Forelimb muscle (tissue), 1 donor: ENCODE results near the gene NAV3. TPM values are rescaled to one million over a fixed set of nuclear protein-coding genes. Genes with fewer than 3 reads are reported as not detected.
"Not testable (repeated sequence)": the region's sequence is repeated elsewhere in the genome, so short reads cannot be mapped to it uniquely, and the experiment has no call there.

Experiments used
- DNase-seq: peaks from one replicate; pipeline ENCODE4 v3.0.0-alpha.2; 2013; ENCODE audit warnings: low read depth
- polyA plus RNA-seq: library from polyadenylated mRNA; unstranded; fragments of 120-200 nt; gene quantifications from one replicate; pipeline ENCODE4 v1.2.1, GENCODE V29; 2013; ENCODE audit not compliant: insufficient read length

Gene NAV3
- polyA plus RNA-seq, 1 donor = 14.0 TPM

DNA sequence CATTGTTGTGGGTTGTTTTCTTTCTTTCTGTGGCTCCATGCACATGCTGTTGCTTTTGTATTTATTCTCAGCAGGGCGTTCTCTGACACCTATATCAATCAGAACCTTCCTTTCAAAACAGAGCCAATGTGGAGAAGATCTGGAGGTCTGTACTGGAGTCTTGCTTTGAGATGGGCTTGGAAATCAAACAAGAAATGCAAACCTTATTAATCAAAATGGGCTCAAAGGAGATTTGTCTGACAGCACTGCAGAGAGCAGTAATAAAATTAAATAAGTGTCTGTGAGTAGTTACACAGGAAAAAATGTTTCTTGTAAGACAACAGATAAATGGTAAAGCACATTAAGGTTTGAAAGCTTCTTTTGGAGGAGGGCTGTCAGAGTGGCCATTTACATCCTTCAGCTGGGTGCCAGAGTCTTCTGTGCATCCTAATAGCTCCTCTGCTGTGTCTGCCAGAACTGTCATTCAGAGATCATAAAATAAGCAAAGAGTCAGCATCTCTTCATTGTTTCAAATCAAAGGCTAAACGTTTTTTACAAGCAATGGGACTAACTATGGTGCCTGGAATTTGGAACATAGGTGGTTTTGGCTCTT, 414.3 kb downstream of the NAV3 start:
- DNase-seq = no peak

DNA sequence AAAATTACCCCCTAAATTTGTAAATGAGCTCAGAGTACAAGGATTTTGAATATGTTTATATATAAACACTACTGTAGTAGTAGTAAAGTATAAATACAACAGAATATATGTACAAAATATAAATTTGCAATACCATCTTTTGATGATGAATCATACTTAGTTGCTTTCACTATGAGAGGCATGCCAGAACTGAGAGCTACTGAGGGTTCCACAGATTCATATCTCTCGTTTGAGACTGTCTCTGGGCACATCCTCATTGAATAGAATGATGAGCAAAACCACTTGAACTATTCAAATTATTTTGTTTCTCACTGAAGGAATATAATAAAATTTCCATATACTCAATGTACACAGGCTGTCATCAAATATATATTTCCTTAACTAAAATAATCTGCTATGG, 417.6 kb downstream of the NAV3 start:
- no peak for DNase-seq

DNA sequence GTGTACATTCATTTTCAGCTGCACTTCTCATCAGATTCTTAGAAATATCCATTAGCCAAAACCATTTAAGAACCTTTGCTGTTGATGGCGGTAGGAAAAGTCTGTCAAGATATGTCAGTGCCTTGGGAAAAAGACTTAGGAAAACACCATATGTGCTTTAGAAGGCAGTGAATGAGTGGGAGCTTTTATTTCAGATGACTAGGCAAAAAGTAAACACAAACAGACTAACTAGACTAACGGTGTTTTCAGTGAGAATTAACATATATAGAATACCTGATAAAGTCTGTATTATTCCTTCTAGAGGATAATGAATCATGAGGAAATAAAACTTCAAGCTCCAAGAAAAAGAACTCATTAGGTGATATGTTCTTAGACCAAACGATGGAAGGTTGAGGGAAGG, 418.9 kb downstream of the NAV3 start:
- no peak for DNase-seq

DNA sequence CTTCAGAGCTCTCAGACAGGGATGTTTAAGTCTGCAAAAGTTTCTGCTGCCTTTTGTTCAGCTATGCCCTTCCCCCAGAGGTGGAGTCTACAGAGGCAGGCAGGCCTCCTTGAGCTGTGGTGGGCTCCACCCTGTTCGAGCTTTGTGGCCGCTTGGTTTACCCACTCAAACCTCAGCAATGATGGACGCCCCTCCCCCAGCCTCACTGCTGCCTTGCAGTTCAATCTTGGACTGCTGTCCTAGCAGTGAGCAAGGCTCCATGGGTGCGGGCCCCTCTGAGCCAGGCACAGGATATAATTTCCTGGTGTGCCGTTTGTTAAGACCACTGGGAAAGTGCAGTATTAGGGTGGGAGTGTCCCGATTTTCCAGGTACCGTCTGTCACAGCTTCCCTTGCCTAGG, 427.0 kb downstream of the NAV3 start:
- not testable (repeated sequence) for DNase-seq

DNA sequence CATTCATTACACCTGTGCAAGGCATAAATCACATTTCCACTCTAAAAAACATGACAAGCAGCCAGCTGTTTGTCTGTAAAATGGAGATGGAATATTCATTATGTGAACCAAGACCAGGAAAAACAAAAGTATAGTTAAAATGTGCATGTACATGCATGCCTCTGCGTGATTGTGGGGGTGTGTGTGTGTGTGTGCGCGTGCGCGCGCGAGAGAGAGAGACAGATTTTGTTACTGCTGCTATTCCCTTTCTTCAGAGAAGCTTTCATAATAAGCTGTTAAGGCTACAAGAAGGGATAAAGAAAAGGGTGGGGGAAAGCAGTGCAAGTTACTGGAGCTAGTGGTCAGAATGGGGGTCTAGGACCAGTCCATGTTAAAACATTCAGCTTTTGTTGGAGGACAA, 430.3 kb downstream of the NAV3 start:
- DNase-seq = no peak

DNA sequence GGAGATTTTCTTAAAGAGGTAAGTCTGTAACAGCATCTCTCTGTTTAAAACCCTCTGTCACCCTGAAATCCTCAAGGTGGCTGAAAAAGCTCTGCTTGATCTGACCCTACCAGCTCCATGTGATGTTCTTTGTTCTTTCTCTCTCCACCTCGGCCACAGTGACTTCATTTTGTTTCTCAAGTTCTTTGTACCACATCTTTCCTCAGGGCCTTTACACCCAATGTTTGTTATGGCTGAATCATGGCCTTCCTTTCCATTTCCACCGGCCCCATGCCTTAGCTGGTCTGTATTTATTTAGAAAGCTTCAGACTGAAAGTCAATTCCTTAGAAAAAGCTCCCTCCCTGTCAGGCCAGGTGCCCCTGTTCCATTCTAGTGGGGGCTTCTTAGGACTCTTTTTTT, 431.2 kb downstream of the NAV3 start:
- DNase-seq = no peak
